ENCODE results near the gene GCG. TPM values are rescaled to one million over a fixed set of nuclear protein-coding genes. Genes with fewer than 3 reads are reported as not detected.

The GCG gene
- total RNA-seq, 4 donors from 2014 or later: not detected

DNA sequence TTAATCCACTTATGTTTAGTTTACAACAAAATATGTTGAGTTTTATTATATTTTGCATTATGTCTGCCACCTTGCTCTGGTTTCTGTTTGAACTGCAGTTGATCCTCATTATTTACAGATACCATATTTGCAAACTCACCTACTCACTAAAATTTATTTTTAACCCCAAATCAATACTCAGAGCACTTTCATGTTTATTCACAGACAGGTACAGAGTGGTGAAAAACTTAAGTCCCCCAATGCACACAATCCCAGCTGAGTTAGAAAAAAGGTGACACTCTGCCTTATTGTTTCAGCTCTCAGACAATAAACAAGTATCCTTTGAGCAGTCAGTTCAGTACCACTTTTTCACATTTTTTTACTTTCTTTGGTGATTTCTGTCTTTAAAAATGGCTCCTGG lies 13.7 kb downstream of the GCG start:
- no peak for DNase-seq
- no peaks in the 10 kb centered on the region for H3K4me1 ChIP-seq
- intact Hi-C loops (cut with DNase I; ENCODE audit: low total_unique reads): no loop called here
- H3K9me3 ChIP-seq: no peaks in the 10 kb centered on the region
- H3K27me3 ChIP-seq: no peaks in the 10 kb centered on the region
- no peak overlapping the region for H3K4me3 ChIP-seq
- no peak overlapping the region for H3K27ac ChIP-seq
- H3K36me3 ChIP-seq: no peaks in the 10 kb centered on the region
- TF ChIP-seq, protein P1, sequence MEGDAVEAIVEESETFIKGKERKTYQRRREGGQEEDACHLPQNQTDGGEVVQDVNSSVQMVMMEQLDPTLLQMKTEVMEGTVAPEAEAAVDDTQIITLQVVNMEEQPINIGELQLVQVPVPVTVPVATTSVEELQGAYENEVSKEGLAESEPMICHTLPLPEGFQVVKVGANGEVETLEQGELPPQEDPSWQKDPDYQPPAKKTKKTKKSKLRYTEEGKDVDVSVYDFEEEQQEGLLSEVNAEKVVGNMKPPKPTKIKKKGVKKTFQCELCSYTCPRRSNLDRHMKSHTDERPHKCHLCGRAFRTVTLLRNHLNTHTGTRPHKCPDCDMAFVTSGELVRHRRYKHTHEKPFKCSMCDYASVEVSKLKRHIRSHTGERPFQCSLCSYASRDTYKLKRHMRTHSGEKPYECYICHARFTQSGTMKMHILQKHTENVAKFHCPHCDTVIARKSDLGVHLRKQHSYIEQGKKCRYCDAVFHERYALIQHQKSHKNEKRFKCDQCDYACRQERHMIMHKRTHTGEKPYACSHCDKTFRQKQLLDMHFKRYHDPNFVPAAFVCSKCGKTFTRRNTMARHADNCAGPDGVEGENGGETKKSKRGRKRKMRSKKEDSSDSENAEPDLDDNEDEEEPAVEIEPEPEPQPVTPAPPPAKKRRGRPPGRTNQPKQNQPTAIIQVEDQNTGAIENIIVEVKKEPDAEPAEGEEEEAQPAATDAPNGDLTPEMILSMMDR (IDR thresholded peaks at IDR 0.05): no peak
- no peak for TF ChIP-seq POLR2A (IDR thresholded peaks at IDR 0.05)

DNA sequence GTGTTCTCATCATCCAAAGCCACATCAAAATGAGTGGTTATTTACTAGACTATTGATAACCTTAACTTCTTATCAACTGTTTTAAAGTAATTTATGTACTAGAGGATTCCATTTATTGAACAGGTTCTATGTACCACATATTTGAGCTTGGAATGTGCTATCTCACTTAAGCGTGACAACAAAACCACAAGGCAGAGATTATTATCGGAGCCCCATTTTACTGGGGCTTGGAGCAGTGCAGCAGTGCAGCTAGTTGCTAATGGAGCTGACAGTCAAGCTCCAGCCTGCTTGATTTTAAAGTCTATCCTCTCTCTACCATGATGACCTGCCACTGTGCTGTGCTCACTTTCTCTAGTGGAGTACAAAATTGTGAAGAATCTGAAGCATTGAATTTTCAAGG lies 24.6 kb downstream of the GCG start:
- intact Hi-C loops (cut with DNase I; ENCODE audit: low total_unique reads): no loop called here
- Histone ChIP-seq H3K4me3 (no peak overlapping the region), H3K36me3 (no peaks in the 10 kb centered on the region), H3K9me3 (no peaks in the 10 kb centered on the region), H3K27me3 (no peaks in the 10 kb centered on the region), H3K27ac (no peak overlapping the region), H3K4me1 (no peaks in the 10 kb centered on the region)
- no peak for TF ChIP-seq POLR2A (IDR thresholded peaks at IDR 0.05)
- TF ChIP-seq, protein P1 (IDR thresholded peaks at IDR 0.05): no peak
- DNase-seq: no peak

DNA sequence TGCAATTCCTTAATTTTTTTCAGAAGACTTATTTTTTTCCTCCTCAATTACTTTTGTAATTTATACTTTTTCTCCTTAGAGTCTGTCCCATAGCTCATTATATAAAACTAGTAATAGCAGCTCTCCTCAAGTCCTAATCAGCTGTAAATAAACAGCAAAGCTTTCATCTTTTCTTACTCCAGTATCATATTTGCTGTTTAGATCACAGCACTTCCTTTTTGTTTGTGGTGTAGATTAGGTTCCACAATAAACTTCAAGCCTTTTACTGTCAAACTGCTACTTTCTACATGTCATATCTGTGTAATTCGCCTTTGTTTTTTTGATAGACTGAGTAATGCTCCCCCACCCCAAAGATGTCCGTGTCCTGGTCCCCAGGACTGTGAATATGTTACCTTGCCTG lies 25.5 kb downstream of the GCG start:
- intact Hi-C loops (cut with DNase I; ENCODE audit: low total_unique reads): no loop called here
- no peak for DNase-seq
- Histone ChIP-seq H3K4me3 (no peak overlapping the region), H3K27me3 (no peaks in the 10 kb centered on the region), H3K4me1 (no peaks in the 10 kb centered on the region), H3K36me3 (no peaks in the 10 kb centered on the region), H3K9me3 (no peaks in the 10 kb centered on the region), H3K27ac (peak overlapping the region in 1 of 2 donors; percentile 3)
- no peak for TF ChIP-seq POLR2A (IDR thresholded peaks at IDR 0.05)
- TF ChIP-seq, protein P1 (IDR thresholded peaks at IDR 0.05): no peak

DNA sequence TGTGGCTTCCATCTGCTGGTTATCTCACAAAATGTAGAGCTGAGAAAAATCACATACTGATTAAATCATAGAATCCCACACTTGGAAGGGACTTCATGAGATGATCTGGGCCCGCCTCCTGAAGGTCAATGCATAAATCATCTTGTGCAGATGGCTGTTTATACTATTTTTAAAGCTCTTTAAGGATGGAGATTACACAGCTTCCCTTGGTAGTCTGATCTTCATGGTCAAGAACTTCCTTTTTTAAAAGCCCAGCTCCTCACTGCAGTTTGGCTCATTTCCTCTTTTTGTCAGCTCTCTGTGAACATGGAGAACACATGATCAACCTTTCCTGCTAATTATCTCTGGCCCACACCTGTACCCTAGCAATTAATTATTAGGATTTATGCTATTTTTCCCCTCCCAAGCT lies 25.9 kb downstream of the GCG start:
- H3K27me3 ChIP-seq: no peaks in the 10 kb centered on the region
- intact Hi-C loops (cut with DNase I; ENCODE audit: low total_unique reads): no loop called here
- DNase-seq: peak in 1 of 2 donors; percentile 21
- H3K4me1 ChIP-seq: no peaks in the 10 kb centered on the region
- peak overlapping the region in 1 of 2 donors; percentile 3 for H3K27ac ChIP-seq
- H3K4me3 ChIP-seq: no peak overlapping the region
- H3K9me3 ChIP-seq: no peaks in the 10 kb centered on the region
- TF ChIP-seq, protein P1 (IDR thresholded peaks at IDR 0.05): no peak
- no peak for TF ChIP-seq POLR2A (IDR thresholded peaks at IDR 0.05)
- H3K36me3 ChIP-seq: no peaks in the 10 kb centered on the region

DNA sequence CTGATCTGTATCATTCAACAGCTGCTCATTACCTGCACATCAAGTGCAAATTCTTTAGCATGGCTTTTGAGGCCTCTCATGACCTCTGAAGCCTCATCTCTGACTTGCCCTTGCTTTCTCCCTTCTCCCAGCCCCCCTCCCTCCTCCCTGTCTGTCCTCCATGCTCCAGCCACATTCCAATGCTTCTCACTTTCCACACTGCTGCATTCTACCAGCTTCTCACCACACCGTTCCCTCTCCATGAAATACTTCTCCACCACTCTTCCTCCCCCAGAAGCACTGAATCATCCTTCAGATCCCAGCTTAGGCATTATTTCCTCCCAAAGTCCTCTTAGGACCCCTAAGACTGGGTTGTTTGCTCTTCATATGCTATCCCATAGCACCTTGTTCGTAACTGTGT lies 26.9 kb downstream of the GCG start:
- H3K4me1 ChIP-seq: no peaks in the 10 kb centered on the region
- H3K36me3 ChIP-seq: no peaks in the 10 kb centered on the region
- no peak for DNase-seq
- no peak overlapping the region for H3K4me3 ChIP-seq
- H3K27ac ChIP-seq: no peak overlapping the region
- intact Hi-C loops (cut with DNase I; ENCODE audit: low total_unique reads): no loop called here
- H3K27me3 ChIP-seq: no peaks in the 10 kb centered on the region
- no peaks in the 10 kb centered on the region for H3K9me3 ChIP-seq
- TF ChIP-seq, protein P1 (IDR thresholded peaks at IDR 0.05): no peak
- TF ChIP-seq POLR2A (IDR thresholded peaks at IDR 0.05): no peak
